LoVo (cell line): ENCODE results near the gene FAM163B.
"Not testable (repeated sequence)": the region's sequence is repeated elsewhere in the genome, so short reads cannot be mapped to it uniquely, and the experiment has no call there.

Source experiments
- DNase-seq: peaks from one replicate; pipeline ENCODE4 v3.0.0-alpha.2; 2016; ENCODE audit warnings: low spot score

FAM163B gene

DNA sequence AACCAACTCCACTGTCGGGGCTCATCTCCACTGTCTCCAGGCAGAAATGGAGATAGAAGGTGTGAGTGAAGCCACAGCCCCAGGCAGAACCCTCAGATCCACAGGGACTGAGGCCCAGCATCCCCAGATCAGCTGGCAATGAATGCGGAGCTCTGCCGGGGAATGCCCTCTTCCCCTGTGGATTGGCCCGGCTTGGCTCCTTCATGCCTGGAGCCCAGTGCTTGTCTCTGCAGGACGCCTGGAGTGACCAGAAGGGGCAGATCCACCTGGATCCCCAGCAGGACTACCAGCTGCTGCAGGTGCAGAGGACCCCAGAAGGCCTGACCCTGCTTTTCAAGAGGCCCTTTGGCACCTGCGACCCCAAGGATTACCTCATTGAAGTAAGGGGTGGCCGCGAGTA lies 30.4 kb upstream of the FAM163B start:
- no peak for DNase-seq

DNA sequence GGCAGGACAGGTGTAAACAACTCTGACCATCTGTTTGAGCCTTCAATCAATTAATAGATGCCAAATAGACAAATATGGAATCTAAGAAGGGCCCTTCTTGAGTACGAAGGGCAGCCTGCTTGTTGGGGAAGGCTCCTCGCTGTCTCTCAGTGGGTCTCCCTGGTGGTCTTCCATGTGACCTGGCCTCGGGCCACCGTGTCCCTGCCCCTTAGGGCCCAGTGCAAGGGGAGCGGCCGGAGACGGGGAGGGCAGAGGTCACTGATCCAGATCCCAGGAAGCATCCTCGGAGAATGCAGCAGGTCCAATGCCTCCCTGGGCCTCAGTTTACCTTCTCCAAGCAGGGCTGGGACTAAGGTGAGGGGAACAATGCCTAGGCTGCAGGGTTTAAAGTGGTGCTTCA lies 29.5 kb upstream of the FAM163B start:
- no peak for DNase-seq

DNA sequence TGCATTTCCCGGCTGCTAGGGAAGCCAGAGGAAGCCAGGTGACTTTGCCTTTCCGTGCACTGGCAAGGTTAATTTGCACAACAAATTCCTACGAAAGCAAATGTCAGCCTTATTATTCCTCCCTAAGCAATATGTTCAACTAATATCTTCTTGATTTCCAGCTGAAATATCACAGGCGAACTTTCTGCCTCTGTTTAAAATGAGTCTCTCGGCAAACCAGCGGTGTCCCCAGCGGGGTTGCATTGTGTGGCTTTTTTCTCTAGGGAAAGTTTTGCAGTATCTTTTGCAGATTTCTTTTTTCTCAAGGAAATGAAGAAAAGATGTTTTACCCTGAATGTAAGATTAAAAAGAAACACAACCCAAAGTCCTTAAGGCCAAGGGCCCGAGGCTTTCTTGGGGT lies 28.9 kb upstream of the FAM163B start:
- DNase-seq, result no peak

DNA sequence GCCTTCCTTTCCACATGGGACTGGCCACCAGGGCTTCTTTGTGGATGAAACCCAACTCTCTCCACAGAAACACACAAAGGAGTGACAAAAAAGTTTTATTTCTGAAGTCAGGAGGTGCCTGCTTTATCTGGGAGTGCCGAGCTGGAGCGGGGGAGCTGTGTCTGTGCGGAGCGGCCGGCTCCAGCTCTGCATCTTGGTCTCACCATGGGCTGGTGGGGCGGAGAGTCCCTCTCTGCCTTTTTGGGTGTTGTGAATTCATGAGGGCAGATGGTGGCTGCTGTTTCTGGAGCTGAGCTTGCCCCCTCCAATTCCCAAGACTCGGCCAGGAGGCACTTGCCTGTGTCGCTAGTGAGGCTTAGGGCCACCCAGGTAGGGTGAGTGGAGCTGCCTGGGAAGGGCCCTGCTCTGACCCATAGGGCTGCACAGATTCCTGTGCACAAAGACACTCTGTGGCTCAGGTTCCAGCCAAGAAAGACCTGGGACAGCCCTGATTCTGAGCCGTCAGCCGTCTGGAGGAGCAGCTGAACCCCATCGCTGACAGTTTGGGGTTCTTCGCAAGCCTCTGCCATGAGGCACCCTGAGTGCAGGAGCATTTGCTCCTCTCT lies 28.4 kb upstream of the FAM163B start:
- DNase-seq, result no peak

DNA sequence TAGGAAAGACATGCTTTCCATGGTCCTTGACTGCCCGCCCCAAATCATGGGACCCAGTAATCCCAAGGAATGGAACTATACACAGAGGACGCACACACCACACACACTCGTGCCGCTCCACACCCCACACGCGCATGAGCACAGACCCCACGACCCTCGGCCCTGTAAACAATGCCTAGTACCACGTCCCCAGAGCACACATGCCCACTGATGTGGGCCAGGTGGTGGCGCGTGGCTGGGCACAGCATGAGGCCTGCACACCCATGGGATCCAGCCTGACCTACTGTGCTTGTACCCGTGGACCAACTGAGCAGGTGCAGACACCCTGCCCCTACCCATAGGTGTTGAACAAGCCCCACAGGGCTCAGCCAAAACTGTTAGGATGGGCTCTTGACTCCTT lies 27.7 kb upstream of the FAM163B start:
- DNase-seq, result no peak

DNA sequence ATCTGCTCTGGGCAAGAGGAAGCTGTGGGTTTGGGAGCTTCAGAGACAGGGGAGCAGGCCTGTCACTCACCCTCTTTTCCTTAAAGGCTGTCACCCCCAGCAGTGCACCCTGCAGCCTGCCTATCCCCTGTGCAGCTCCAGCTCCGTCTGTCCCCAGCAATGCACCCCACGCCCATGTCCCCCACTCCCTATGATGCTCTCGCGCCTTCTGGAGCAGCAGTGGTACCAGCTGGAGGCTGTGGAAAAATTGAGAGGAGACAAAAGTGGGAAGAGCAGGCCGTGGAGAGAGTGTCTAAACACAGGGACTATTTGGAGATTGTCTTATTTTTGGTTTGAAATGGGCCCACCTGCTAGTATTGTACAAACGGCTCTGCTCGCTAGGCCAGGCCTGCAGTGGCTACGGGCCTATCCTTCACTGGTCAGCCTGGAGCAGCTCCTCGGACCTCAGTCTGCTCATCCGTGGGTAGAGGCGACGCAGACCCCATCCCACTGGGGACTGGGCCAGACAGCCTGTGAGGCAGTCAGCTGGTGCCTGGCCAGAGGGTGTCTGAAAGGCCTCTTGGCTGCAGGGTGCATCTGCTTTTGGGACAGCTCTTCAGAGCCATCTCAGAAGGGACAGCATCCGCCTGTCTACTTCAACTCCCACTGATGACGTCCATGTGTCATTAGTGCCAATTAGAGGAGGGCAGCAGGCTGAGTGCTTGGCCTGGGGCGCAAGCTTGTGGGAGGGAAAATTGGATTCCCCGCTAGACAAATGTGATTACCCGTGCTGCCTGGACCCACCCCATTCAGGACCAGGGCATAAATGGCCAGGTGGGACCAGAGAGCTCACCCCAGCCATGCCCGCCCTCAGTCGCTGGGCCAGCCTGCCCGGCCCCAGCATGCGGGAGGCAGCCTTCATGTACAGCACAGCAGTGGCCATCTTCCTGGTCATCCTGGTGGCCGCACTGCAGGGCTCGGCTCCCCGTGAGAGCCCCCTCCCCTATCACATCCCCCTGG lies 26.6 kb upstream of the FAM163B start, which contains the start of gene DBH:
DBH (plus strand) TSS at position 831 of the 999 bp plus-strand sequence; CDS start at position 840, 9 bp downstream.
- DNase-seq, result no peak

DNA sequence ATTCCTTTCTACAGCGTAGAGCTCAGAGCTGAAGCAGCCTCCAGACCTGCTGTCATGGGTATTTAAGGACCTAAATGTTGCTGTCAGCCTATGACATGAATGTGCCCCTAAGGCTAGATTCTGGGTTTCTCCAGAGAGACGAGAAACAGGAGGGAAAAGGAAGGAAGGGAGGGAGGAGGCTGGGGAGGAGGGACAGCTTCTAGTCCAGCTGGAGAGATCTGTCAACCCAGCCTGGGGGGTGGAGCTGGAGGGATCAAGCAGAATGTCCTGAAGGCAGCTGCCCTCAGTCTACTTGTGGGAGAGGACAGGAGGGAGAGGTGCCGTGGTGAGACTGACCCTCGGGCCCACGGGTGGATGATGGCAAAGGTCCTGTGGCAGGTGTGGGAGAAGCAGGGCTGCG lies 25.9 kb upstream of the FAM163B start:
- no peak for DNase-seq

DNA sequence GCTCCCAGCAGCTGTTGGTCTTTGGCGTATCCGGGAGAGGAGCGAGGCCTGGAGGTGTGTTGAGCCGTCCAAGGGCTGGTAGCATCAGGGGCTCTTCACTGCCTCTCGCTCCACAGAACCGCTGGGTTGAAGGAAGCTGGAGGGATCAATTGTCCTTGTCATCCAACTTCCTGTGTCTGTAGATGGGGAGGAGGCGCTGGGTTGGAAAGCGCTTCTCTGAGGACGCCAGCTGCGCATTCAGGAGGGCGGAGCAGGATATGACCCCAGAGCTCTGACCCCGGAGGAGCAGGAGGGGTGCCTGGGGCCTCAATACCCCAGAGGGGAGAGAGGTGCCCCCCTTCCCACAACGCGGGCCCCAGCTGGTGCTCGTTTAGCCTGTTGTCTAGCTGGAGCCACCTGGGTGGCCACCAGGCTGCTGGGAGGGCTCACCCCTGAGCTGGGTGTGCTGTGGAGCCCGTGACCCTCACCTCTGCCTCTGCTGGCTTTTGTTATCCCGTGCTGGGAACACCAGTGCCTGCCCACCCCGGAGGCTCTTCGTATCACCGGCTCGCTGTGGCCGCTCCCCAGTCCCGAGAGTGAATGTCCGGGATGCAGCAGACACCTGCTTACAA lies 25.0 kb upstream of the FAM163B start:
- no peak for DNase-seq

DNA sequence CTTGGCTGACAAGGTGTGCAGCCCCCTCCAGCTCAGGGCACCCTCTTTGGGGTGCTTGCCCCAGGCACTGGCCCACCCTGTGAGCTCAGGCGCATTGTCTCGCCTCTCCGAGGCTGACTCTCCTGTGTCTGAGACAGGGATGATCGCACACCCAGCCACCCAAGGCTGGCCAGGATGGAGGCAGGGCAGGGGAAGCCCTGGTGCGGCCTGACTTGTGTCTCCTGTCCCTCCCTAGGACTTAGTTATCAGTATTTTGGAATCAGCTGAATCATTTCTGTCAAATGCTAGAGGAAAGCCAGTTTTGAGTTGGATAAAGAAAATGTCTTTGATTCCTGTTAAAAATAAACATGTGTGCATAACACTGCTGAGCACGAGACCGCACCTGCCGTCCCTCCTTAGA lies 24.5 kb upstream of the FAM163B start:
- DNase-seq, result no peak

DNA sequence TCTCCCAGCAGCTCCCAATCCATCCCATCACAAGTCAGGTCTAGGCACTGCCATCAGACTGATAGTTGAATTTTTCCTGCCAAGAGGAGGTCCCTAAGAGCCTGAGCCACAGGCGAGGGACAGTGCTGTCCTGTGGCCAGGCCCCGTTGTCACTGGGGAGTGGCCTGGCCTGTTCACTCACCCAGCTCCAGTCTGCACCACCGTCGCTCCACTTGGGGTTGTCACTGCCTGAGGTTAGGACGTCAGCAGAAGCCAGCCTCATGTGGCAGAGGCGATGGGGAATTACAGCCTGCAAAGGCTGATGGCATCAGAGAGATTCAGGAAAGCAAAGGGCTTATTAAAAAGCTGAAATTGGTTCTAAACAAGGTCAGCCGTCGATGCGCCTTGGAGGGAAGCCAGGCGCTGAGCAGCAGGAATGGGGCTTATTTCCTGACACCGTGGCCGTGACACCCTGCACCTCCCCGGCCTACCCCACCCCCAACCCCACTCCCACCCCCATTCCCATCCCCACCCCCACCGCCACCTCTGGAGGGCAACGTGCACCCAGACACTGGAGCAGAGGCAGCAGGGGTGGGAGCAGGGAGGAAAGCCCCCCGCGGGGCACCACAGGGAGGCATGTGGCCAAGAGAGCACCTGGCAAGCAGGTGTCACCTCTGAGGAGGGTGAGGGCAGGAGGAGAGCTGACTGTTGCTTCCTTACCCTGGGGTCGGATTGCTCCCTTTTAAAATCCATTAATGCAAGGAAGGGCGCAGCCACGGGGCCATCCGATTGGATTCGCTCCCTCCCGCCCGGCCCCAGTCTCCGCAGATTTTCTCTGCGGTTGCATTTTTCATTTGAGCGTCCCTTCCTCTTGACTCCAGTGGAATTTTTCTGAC lies 23.9 kb upstream of the FAM163B start:
- DNase-seq, result no peak

DNA sequence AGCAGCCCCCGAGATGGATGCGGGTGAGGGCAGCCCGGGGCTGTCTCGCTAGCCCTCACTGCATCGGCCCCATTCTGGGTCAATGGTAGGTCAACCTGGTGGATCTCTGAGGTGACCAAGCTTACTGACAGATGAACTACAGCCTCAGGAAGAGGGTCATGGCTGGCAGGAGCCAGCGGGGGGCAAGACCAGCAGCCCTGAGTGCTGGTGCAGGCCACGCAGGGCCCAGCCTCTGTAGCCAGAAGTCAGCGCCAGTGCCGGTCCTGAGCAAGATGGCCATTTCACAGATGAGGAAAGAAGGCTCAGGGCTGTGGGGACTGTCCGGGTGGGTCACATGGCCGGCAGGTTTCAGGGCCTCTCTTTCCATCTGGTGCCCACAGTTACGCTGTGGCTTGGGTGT lies 21.9 kb upstream of the FAM163B start:
- DNase-seq, result no peak

DNA sequence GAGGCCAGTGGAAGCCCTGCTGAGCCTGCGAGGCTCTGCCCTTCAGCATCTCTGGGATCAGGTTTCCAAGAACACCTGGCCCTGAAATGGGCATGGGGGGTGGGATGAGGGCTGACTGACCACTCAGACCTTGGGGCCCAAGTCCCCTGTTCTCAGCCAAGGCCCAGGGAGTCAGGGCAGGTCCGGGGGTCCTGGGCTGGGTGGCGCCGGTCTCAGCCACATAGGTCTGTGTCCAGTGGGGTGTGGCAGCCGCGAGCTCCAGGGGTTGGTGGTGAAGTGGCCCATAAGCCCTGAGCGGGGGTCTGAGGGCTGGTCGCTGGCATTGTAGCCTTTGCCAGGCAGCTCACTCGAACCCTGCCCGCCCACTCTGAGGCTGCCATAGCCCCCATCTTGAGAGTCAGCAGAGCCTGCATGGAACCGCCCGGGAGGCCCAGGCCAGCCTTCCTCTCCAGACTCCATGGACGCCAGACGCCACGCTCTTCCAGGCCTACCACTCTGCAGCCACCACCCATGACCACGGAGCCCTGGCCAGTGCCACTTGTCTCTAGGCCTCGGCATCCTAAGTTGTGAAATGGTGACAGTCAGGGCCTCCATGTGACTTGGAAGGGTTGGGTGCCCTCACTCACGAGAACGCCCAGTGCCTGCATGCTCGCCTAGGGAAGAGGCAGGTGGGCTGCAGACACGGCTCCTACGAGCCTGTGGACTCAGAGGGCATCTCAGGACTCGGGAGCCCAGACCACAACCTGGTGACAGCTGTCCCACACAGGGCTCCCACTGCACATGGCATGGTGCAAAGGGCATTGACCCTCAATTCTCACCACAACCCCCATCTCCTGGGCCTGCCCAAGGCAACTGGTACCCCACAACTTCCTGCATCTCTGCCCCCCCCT lies 20.3 kb upstream of the FAM163B start:
- no peak for DNase-seq

DNA sequence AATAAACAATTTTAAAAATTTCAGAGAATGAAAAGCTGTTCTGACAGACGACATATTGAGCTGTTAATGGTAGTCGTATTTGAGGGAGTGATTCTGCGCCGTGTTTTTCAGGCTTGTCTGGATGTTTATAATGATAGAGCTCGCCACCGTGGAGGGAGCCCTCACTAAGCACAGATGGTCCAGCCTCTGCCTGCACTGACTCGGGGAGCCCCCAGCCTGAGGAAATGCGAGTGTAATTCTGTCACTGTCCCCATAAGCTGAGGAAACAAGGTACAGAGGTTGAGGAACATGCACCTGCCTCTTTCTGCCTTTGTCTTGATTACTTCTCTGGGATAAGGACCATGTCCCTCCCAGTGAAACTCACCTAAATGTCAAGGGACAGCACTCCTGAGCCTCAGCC lies 19.6 kb upstream of the FAM163B start:
- no peak for DNase-seq

DNA sequence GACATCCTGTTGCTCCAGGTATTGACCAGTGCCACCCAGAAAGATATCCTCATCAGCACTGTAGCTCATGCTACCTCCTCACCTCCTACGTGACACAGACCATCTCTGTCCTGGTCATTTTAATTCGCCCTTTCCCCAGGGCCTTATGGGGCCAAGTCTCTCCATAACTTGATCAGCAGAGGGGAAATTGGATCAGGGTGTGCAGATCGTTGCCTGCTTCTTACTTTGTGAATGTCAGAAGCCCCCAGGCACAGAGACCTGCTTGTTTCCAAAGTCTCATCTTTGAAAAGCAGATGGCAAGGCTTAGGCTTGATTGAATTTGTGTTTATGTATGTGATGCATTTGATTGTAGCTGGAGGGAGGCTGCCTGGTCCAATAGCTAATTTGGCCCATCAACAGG lies 18.2 kb upstream of the FAM163B start:
- no peak for DNase-seq

DNA sequence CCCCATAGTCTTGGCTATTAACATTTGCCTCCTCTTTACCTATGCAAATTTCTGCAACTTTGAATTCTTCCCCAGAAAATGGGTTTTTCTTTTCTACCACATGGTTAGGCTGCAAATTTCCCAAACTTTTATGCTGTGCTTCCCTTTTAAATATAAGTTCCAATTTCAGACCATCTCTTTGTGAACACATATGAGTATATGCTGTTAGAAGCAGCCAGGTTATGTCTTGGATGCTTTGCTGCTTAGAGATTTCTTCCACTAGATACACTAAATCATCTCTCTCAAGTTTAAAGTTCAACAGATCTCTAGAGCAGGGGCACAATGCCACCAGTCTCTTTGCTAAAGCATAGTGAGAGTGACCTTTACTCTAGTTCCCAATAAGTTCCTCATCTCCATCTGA lies 16.8 kb upstream of the FAM163B start:
- DNase-seq, result not testable (repeated sequence)

DNA sequence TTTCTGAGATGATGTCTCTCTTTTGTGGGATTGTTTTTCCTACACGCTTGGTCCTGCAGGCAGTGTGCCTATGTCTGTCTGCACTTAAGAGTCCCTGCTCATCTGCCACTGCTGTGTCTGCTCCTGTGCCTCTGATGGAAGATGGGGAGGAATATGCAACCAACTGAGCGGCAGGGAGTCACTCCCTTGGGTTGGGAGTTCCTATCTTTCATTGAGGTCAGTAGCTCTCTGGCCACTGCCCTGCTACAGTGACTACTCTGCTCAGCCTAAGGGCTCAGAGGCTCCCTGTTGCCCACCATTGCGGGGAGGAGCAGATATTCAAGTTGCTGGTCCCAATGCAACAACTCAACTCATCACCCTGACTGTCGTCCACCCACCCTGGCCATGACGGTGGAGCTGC lies 13.4 kb upstream of the FAM163B start:
- DNase-seq, result no peak

DNA sequence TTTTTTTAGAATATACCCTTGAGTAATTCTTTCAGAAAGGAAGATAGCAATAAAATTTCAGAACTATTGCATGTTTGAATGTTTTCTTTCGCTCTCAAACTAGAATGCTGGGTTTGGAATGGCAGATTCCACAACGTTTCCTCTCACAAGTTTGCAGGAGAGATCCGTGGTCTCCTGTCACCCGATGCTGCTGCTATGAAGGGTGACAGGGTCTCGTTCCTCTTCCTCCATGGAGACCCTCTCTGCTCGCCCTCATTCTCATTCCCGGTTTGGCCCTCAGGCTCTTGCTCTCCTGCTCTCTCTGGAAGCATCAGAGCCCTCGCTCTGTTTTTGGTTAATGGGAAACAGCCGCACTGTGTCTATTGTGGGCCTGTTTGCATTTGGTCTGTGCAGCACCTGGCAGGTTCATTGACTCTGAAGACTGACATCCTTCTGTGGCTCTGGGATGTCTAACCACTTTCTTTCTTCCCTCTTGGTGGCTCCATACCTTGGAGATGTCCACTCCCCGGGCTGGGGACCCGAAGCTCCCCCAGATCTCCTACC lies 12.6 kb upstream of the FAM163B start:
- DNase-seq, result no peak

DNA sequence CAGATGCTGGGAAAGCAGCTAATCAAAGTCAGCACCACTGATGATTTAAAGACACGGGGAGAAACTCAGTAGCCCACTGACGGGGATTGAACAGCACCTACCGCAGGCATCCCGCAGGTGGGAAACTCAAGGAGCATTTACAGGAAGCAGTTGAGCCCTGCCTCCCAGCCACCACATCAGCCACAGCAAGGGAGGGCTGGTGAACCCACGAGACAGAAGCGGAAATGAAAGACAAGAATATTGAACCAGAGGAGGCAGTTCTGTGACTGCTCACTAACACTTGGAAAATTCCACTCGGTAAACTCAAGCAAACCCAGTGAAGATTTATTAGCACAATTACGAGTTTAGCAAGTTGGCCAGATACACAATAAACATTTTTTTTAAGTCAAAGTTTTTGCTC lies 10.6 kb upstream of the FAM163B start:
- DNase-seq, result no peak

DNA sequence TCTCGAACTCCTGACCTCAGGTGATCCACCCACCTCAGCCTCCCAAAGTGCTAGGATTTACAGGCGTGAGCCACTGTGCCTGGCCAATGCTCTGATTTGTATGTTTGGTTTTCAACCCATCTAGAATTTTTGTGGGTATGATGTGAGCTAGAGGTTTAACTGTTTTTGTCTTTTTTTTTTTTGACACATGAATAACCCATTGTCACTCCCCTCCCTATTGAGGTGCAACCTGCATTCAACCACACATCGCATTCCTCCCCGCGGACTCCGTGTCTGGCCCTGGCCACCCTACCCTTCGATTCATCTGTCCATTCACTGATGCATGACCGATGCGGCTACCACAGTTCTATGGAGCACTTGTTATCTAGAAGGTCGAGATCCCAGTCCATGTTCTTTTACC lies 9.5 kb upstream of the FAM163B start:
- no peak for DNase-seq

DNA sequence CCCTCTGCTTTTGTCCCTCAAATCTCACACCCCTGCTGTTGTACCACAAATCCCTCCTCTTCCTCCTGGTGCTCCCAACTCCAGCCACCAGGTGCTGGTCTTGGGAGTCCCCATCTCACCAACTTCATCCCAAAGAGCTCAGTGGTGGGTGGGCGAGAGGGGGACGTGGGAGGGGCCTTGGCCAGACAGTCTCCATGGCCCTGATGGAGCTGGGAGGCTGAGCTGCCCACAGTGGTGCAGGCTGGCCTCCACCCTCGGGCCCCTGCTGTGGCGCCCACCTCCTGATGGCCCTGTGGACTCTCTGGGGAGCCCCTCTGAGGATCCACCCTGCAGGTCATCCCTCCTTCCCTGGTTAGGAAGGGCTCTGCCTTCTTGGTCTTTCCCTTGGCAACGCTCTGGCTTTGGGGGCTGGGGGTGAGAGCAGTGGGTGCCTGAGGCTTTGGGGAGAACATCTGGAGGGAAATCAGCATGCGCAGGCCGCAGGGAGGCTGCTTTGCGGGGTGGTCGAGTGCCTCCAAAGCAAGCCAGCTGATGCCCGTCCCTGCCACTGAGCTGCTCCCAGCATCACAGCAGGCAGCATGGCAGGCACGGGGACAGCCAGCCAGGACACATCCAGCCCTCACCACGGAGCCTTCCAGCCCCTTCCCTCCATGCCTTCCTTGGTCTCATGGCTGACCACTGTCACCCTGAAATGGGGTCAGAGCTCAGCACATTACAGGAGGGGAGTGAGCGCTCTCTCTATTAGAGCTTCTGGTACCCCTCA lies 7.6 kb upstream of the FAM163B start:
- DNase-seq, result no peak
